Vagina (tissue), 2 donors: ENCODE data around the gene MAML1. TPM values are rescaled to one million over a fixed set of nuclear protein-coding genes. Genes with fewer than 3 reads are reported as not detected.

Experiments used
- DNase-seq, 2 donors: peaks; one replicate each; pipeline ENCODE4 v3.0.0-alpha.2; 2017; ENCODE audit errors: extremely low spot score in 2 of 2
- H3K27ac ChIP-seq: fragments of 200-600 bp; sonication (generic); one replicate; pipeline ENCODE4 v1.5.1; 2019
- H3K27me3 ChIP-seq: fragments of 200-600 bp; sonication (generic); one replicate; pipeline ENCODE4 v1.5.1; 2019
- H3K36me3 ChIP-seq, 2 donors: fragments of 200-600 bp; sonication (generic); one replicate each; pipeline ENCODE4 v1.5.1; 2017 to 2019
- H3K4me1 ChIP-seq: fragments of 200-600 bp; sonication (generic); one replicate; pipeline ENCODE4 v1.5.1; 2019
- H3K4me3 ChIP-seq, 2 donors: fragments of 200-600 bp; sonication (generic); 1 replicate in 1 of 2; 2 replicates in 1 of 2; pipeline ENCODE4 v1.5.1; 2016 to 2019
- H3K9me3 ChIP-seq: fragments of 200-600 bp; sonication (generic); one replicate; pipeline ENCODE4 v1.5.1; 2019
- CTCF ChIP-seq, 3 experiments: fragments of 450-650 bp in 2 of 3; fragments of 200-600 bp in 1 of 3; sonication (generic) in 1 of 3; IDR thresholded peaks; one replicate each; pipeline ENCODE4 v1.5.1; 2017 to 2019; ENCODE audit warnings: antibody characterized with exemption in 3 of 3, mild to moderate bottlenecking in 2 of 3, moderate library complexity in 2 of 3
- POLR2A ChIP-seq, 2 donors: fragments of 450-650 bp; IDR thresholded peaks; one replicate each; pipeline ENCODE4 v1.6.1; 2017; ENCODE audit warnings: antibody characterized with exemption in 2 of 2, mild to moderate bottlenecking in 2 of 2, moderate library complexity in 2 of 2
- POLR2AphosphoS5 ChIP-seq, 2 donors: sonication (generic); formaldehyde crosslinking; IDR thresholded peaks; one replicate each; pipeline ENCODE4 v1.9.0; 2017; ENCODE audit warnings: antibody characterized with exemption in 2 of 2, mild to moderate bottlenecking in 2 of 2, low read depth in 1 of 2; ENCODE audit not compliant: insufficient read depth in 1 of 2
- intact Hi-C: fragments of 100-400 bp; cut with DNase I; formaldehyde crosslinking; loops from one replicate; pipeline ENCODE4 v1.15.1; 2023
- total RNA-seq: library from RNA; depleted of rRNA; stranded (reverse); fragments of >200 nt; gene quantifications from one replicate; pipeline ENCODE4 v1.2.3, GENCODE V29; 2016

Gene MAML1
- total RNA-seq, 1 donor from 2014 or later: 25.3 TPM

GRCh38 chr5:179805070-179805528, 72.5 kb downstream of the MAML1 start:
- peak overlapping the region; percentile 77 to 97 for H3K4me3 ChIP-seq
- TF ChIP-seq POLR2AphosphoS5 (IDR thresholded peaks at IDR 0.05; ENCODE audit: insufficient read depth in 1 of 2, low read depth in 1 of 2): peak in 1 of 2 donors; percentile 21
- no peak for TF ChIP-seq POLR2A (IDR thresholded peaks at IDR 0.05)
- DNase-seq: peak in 1 of 2 donors; percentile 86
- intact Hi-C loops: loop anchor here (10.0 kb wide), 2 partner anchors 50 to 100 kb away; partner anchors contain the start of genes MRNIP and TBC1D9B
- H3K36me3 ChIP-seq: peaks cover 0 to 14% of the 10 kb centered on the region in 2 donors
- peak overlapping the region; percentile 98 for H3K27ac ChIP-seq
- peaks cover 56% of the 10 kb centered on the region for H3K4me1 ChIP-seq
- no peaks in the 10 kb centered on the region for H3K9me3 ChIP-seq
- H3K27me3 ChIP-seq: no peaks in the 10 kb centered on the region

GRCh38 chr5:179805529-179806249, 73.1 kb downstream of the MAML1 start:
- intact Hi-C loops: loop anchor here (2.0 to 10.0 kb wide), 3 partner anchors 15 to 99 kb away; partner anchors contain the start of genes MRNIP, SQSTM1 and TBC1D9B
- Histone ChIP-seq H3K27ac (peak overlapping the region; percentile 98), H3K4me3 (peak overlapping the region; percentile 77 to 97), H3K4me1 (peaks cover 56% of the 10 kb centered on the region), H3K36me3 (peaks cover 0 to 8% of the 10 kb centered on the region in 2 donors), H3K27me3 (no peaks in the 10 kb centered on the region), H3K9me3 (no peaks in the 10 kb centered on the region)
- DNase-seq: peak in 1 of 2 donors; percentile 95
- TF ChIP-seq POLR2AphosphoS5 (IDR thresholded peaks at IDR 0.05; ENCODE audit: insufficient read depth in 1 of 2, low read depth in 1 of 2) (peak in 1 of 2 donors; percentile 25), CTCF (IDR thresholded peaks at IDR 0.05) (no peak), POLR2A (IDR thresholded peaks at IDR 0.05) (no peak)

DNA sequence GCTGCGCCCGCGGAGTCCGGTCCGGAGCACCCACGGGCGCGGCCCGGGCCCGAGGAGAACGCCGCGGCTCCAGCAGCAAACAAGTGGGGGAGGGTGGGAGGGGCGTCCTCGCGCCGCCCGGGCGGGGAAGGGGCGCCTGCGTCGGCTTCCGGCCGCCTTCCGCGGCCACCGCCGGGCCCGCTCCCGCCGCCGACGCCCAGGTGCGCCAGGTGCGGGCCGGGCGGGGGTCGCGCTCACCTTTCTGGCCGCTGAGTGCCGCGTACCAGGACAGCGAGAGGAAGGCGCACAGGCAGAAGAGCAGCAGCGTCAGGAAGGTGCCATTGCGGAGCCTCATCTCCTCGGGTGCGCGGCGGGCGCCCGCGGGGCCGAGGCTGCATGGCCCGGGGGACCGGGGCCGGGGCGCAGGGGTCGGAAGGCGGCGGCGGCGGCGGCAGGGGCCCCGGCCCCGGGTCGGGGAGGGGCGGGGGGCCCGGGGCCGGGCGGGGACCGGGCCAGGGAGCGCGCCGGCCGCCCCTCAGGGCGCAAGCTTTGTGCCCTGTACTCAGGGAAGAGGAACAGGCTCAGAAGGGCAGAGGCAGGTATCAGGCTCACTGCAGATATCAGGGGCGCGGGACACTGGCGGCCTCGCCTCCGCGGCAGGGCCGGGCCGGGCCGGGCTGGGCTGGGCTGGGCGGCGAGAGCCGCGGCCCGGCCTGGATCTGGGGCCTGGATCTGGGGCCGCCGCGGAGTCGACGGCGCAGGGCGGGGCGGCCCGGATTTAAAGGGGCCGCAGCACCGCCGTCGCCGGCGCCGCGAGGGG, 73.8 kb downstream of the MAML1 start, which contains the start of gene MGAT4B:
Gene MGAT4B (minus strand): TSS at position 617 of the 799 bp plus-strand sequence. CDS start 283 bp downstream, at position 334.
- Histone ChIP-seq H3K4me1 (peaks cover 54% of the 10 kb centered on the region), H3K36me3 (peaks cover 0 to under 1% of the 10 kb centered on the region in 2 donors), H3K27ac (peak within 1 kb of the TSS; percentile 98), H3K27me3 (no peaks in the 10 kb centered on the region), H3K9me3 (no peaks in the 10 kb centered on the region), H3K4me3 (peak within 1 kb of the TSS; percentile 77 to 97)
- intact Hi-C loops: loop anchor here (2.0 to 10.0 kb wide), 3 partner anchors 14 to 98 kb away; partner anchors contain the start of genes MRNIP, SQSTM1 and TBC1D9B
- TF ChIP-seq CTCF (IDR thresholded peaks at IDR 0.05): no peak
- peak in 1 of 2 donors; percentile 79 for TF ChIP-seq POLR2A (IDR thresholded peaks at IDR 0.05)
- no peak for TF ChIP-seq POLR2AphosphoS5 (IDR thresholded peaks at IDR 0.05; ENCODE audit: insufficient read depth in 1 of 2, low read depth in 1 of 2)
- peak in 1 of 2 donors; percentile 86 for DNase-seq

- H3K27ac ChIP-seq: no peak overlapping the region
- intact Hi-C loops: no loop called here
- H3K36me3 ChIP-seq: no peaks in the 10 kb centered on the region
- no peak for DNase-seq
- H3K4me3 ChIP-seq: no peak overlapping the region
- H3K27me3 ChIP-seq: no peaks in the 10 kb centered on the region
- no peak for TF ChIP-seq POLR2AphosphoS5 (IDR thresholded peaks at IDR 0.05; ENCODE audit: insufficient read depth in 1 of 2, low read depth in 1 of 2)
- TF ChIP-seq CTCF (IDR thresholded peaks at IDR 0.05): no peak
- TF ChIP-seq POLR2A (IDR thresholded peaks at IDR 0.05): no peak
- peaks cover 22% of the 10 kb centered on the region for H3K4me1 ChIP-seq
- H3K9me3 ChIP-seq: no peaks in the 10 kb centered on the region
Observed at GRCh38 chr5:179812135-179812825, 79.7 kb downstream of the MAML1 start.
